Kidney capillary endothelial cell (primary cell): ENCODE results near the gene ZNF83.
"Not testable (repeated sequence)": the region's sequence is repeated elsewhere in the genome, so short reads cannot be mapped to it uniquely, and the experiment has no call there.

ENCODE experiments used
- DNase-seq: peaks from one replicate; pipeline ENCODE4 v3.0.0-alpha.2; 2018; ENCODE audit warnings: low spot score

Gene ZNF83

GRCh38 chr19:52569638-52569999, 68.5 kb downstream of the ZNF83 start:
- not testable (repeated sequence) for DNase-seq

- no peak for DNase-seq
These were observed 70.2 kb downstream of the ZNF83 start for GRCh38 chr19:52567921-52568320.

GRCh38 chr19:52566588-52566987, 71.6 kb downstream of the ZNF83 start:
- no peak for DNase-seq

- DNase-seq: no peak
These were observed 72.0 kb downstream of the ZNF83 start for GRCh38 chr19:52566121-52566520.
